Neuronal stem cell (in vitro differentiated cells): ENCODE measurements around the gene PTX4.

Experiments
- DNase-seq: peaks from one replicate; pipeline ENCODE4 v3.0.0-alpha.2; 2013; ENCODE audit warnings: low spot score
- H2AFZ ChIP-seq: one replicate; pipeline ENCODE4 v1.6.1; 2013; ENCODE audit warnings: mild to moderate bottlenecking, low read length, inconsistent platforms
- H2AK5ac ChIP-seq: 2 replicates; pipeline ENCODE4 v1.6.1; 2013; ENCODE audit warnings: low read depth, mild to moderate bottlenecking, inconsistent platforms, low read length, moderate library complexity, mixed read lengths
- H2BK120ac ChIP-seq: 2 replicates; pipeline ENCODE4 v1.6.1; 2013; ENCODE audit warnings: low read depth, mild to moderate bottlenecking, inconsistent platforms, low read length, moderate library complexity, mixed read lengths
- H2BK12ac ChIP-seq: one replicate; pipeline ENCODE4 v1.6.1; 2013; ENCODE audit warnings: low read length, inconsistent platforms
- H2BK15ac ChIP-seq: 2 replicates; pipeline ENCODE4 v1.6.1; 2013; ENCODE audit warnings: mild to moderate bottlenecking, low read length, inconsistent platforms, mixed read lengths
- H2BK5ac ChIP-seq: one replicate; pipeline ENCODE4 v1.6.1; 2013; ENCODE audit warnings: inconsistent platforms, mild to moderate bottlenecking, low read length, moderate library complexity
- H3K14ac ChIP-seq: one replicate; pipeline ENCODE4 v1.6.1; 2013; ENCODE audit warnings: low read length, inconsistent platforms
- H3K18ac ChIP-seq: 2 replicates; pipeline ENCODE4 v1.6.1; 2013; ENCODE audit warnings: low read length, inconsistent platforms
- H3K23ac ChIP-seq: 2 replicates; pipeline ENCODE4 v1.6.1; 2013; ENCODE audit warnings: low read depth, mild to moderate bottlenecking, mixed read lengths, low read length, inconsistent platforms; ENCODE audit not compliant: poor library complexity
- H3K27ac ChIP-seq: replicated peaks from 3 replicates; pipeline ENCODE4 v1.5.1; 2013; ENCODE audit warnings: low read length, inconsistent platforms
- H3K27me3 ChIP-seq, 3 experiments: 2 replicates each; pipeline ENCODE4 v1.6.1; 2013; ENCODE audit warnings: low read length in 3 of 3, mild to moderate bottlenecking in 2 of 3, inconsistent platforms in 1 of 3, low read depth in 1 of 3, mixed read lengths in 1 of 3, moderate library complexity in 1 of 3; ENCODE audit not compliant: control insufficient read depth in 3 of 3, insufficient read depth in 3 of 3
- H3K36me3 ChIP-seq, 2 donors: replicated peaks in 1 of 2; 2 replicates each; pipeline ENCODE4 v1.6.1; 2013; ENCODE audit warnings: low read length in 2 of 2; ENCODE audit not compliant: control insufficient read depth in 2 of 2, insufficient read depth in 2 of 2
- H3K4ac ChIP-seq: 2 replicates; pipeline ENCODE4 v1.6.1; 2013; ENCODE audit warnings: inconsistent platforms, mild to moderate bottlenecking, low read length, moderate library complexity
- H3K4me1 ChIP-seq, 2 donors: 1 replicate in 1 of 2; 2 replicates in 1 of 2; pipeline ENCODE4 v1.6.1; 2013; ENCODE audit warnings: low read length in 2 of 2, low read depth in 1 of 2; ENCODE audit not compliant: control insufficient read depth in 2 of 2, insufficient read depth in 1 of 2
- H3K4me2 ChIP-seq: one replicate; pipeline ENCODE4 v1.6.1; 2013; ENCODE audit warnings: mild to moderate bottlenecking, low read length, inconsistent platforms; ENCODE audit not compliant: insufficient read depth, poor library complexity, severe bottlenecking
- H3K4me3 ChIP-seq, 2 donors: 2 replicates each; pipeline ENCODE4 v1.5.1; 2013; ENCODE audit warnings: low read length in 2 of 2, mild to moderate bottlenecking in 2 of 2, inconsistent platforms in 1 of 2, moderate library complexity in 1 of 2
- H3K79me1 ChIP-seq: one replicate; pipeline ENCODE4 v1.6.1; 2013; ENCODE audit warnings: low read depth, mild to moderate bottlenecking, inconsistent platforms, low read length, moderate library complexity
- H3K9ac ChIP-seq: one replicate; pipeline ENCODE4 v1.6.1; 2013; ENCODE audit warnings: mild to moderate bottlenecking, low read depth, low read length, inconsistent platforms; ENCODE audit not compliant: poor library complexity
- H3K9me3 ChIP-seq, 2 donors: replicated peaks in 1 of 2; 2 replicates each; pipeline versions ENCODE3 to v1.6.1; 2013; ENCODE audit warnings: low read length in 2 of 2, mild to moderate bottlenecking in 2 of 2, inconsistent platforms in 1 of 2, low read depth in 1 of 2, mixed read lengths in 1 of 2, moderate library complexity in 1 of 2; ENCODE audit not compliant: control insufficient read depth in 2 of 2, insufficient read depth in 1 of 2
- H4K8ac ChIP-seq: one replicate; pipeline ENCODE4 v1.6.1; 2013; ENCODE audit warnings: low read depth, mild to moderate bottlenecking, inconsistent platforms, low read length, moderate library complexity
- H4K91ac ChIP-seq: one replicate; pipeline ENCODE4 v1.6.1; 2013; ENCODE audit warnings: low read length, low read depth, mild to moderate bottlenecking, inconsistent platforms; ENCODE audit not compliant: poor library complexity
- WGBS, 2 donors: extraction: QIAGEN DNeasy Blood & Tissue Kit; methylation state at CpG; one replicate each; pipeline ENCODE4 v1.1.7; 2013; ENCODE audit warnings: missing lambda C conversion rate in 2 of 2, mixed read lengths in 1 of 2; ENCODE audit not compliant: insufficient read length in 2 of 2, insufficient replicate concordance in 1 of 2; ENCODE audit errors: extremely low coverage in 2 of 2; 5-methylcytosine and 5-hydroxymethylcytosine counted together

PTX4 gene

GRCh38 chr16:1474796-1475551, 13.8 kb downstream of the PTX4 start, which contains the start of gene CLCN7:
Gene CLCN7, minus strand, starts transcription at chr16:1475028. Its CDS starts 54 bp downstream, at chr16:1474974.
- DNase-seq, result peak; percentile 72
- Histone ChIP-seq H3K4ac (no peak within 1 kb of the TSS), H3K4me2 (peak within 1 kb of the TSS; percentile 75)

DNA sequence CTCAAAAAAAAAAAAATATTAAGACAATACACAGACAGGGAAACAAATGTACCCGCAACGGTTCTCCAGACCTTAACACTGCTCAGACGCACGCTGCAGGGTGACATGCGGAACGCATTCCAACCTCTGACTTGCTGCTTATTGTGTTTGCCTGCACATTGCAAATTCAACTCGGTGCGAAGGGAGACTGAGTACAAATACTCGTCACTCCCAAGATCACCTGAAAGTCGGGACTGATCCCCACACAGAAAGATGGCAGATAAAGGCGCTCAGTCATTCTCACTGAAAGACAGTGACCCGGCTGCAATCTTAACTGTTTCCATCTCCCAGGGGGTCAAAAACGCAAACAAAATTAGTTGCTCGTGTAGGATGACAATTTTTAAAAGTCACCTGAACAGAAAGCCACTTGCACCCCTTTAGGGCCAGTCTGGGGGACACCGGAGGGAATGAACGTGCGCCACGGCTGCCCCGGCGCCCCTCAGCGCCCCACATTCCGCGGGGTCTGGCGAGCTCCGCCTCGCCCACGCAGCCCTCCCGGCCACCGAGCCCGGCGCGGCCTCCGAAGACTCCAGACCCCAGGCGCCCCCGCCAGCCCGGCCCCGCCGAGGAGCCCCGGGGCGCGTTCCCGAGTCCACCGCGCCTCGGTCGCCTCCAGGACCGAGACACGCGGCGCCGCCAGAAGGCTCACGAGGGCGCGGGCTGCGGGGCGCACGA, 14.5 kb downstream of the PTX4 start:
- Histone ChIP-seq H3K23ac (peak overlapping the region; percentile 93), H3K79me1 (peaks cover 19% of the 10 kb centered on the region), H4K8ac (no peak overlapping the region), H3K9me3 (peaks cover 0 to 3% of the 10 kb centered on the region in 2 donors), H4K91ac (no peak overlapping the region), H2AK5ac (no peak overlapping the region), H3K36me3 (no peaks in the 10 kb centered on the region), H3K4me3 (peak overlapping the region; percentile 92 to 99), H2BK12ac (no peak overlapping the region), H2BK15ac (no peak overlapping the region), H3K4me1 (peaks cover 4 to 15% of the 10 kb centered on the region in 2 donors), H2BK120ac (no peak overlapping the region), H3K9ac (peak overlapping the region; percentile 98), H3K4ac (no peak overlapping the region), H3K18ac (no peak overlapping the region), H2BK5ac (no peak overlapping the region), H3K14ac (no peak overlapping the region), H3K27ac (no peak overlapping the region), H3K27me3 (no peaks in the 10 kb centered on the region), H3K4me2 (peak overlapping the region; percentile 70), H2AFZ (peak overlapping the region; percentile 97)
- WGBS, 2 donors, result no CpG with 5 or more reads among the region's 57 CpGs
- DNase-seq, result no peak

More at GRCh38 chr16:1474796-1475551, 13.8 kb downstream of the PTX4 start, which contains the start of gene CLCN7:
- Histone ChIP-seq H3K18ac (peak within 1 kb of the TSS; percentile 97), H2AFZ (peak within 1 kb of the TSS; percentile 97), H4K91ac (no peak within 1 kb of the TSS), H3K36me3 (no peaks in the 10 kb centered on the region), H3K79me1 (peaks cover 15% of the 10 kb centered on the region), H3K9me3 (peaks cover 0 to 3% of the 10 kb centered on the region in 2 donors), H2BK5ac (no peak within 1 kb of the TSS), H3K9ac (peak within 1 kb of the TSS; percentile 98), H2BK15ac (no peak within 1 kb of the TSS), H3K23ac (peak within 1 kb of the TSS; percentile 93), H3K4me3 (peak within 1 kb of the TSS; percentile 92 to 99), H3K27me3 (no peaks in the 10 kb centered on the region), H4K8ac (no peak within 1 kb of the TSS), H2BK120ac (no peak within 1 kb of the TSS), H2BK12ac (peak within 1 kb of the TSS; percentile 73), H2AK5ac (peak within 1 kb of the TSS; percentile 91), H3K14ac (peak within 1 kb of the TSS; percentile 82), H3K4me1 (peaks cover 4 to 15% of the 10 kb centered on the region in 2 donors), H3K27ac (no peak within 1 kb of the TSS)
- no CpG with 5 or more reads among the region's 99 CpGs for WGBS, 2 donors

GRCh38 chr16:1472974-1473373, 15.8 kb downstream of the PTX4 start:
- H3K36me3 ChIP-seq, result no peaks in the 10 kb centered on the region
- no peak overlapping the region for H3K27ac ChIP-seq
- H3K9me3 ChIP-seq, result peaks cover 0 to 3% of the 10 kb centered on the region in 2 donors
- no peak overlapping the region for H2BK15ac ChIP-seq
- H2BK120ac ChIP-seq, result no peak overlapping the region
- WGBS, 2 donors, result no CpG with 5 or more reads among the region's 3 CpGs
- H4K8ac ChIP-seq, result no peak overlapping the region
- no peak overlapping the region for H3K4ac ChIP-seq
- H3K14ac ChIP-seq, result no peak overlapping the region
- no peak overlapping the region for H3K9ac ChIP-seq
- no peak for DNase-seq
- H3K4me3 ChIP-seq, result no peak overlapping the region
- no peak overlapping the region for H3K4me2 ChIP-seq
- H4K91ac ChIP-seq, result no peak overlapping the region
- H2AK5ac ChIP-seq, result no peak overlapping the region
- no peak overlapping the region for H2BK12ac ChIP-seq
- peaks cover 23% of the 10 kb centered on the region for H3K79me1 ChIP-seq
- no peak overlapping the region for H3K23ac ChIP-seq
- H2BK5ac ChIP-seq, result no peak overlapping the region
- H2AFZ ChIP-seq, result no peak overlapping the region
- H3K18ac ChIP-seq, result no peak overlapping the region
- peaks cover 4 to 15% of the 10 kb centered on the region in 2 donors for H3K4me1 ChIP-seq
- no peaks in the 10 kb centered on the region for H3K27me3 ChIP-seq
